ENCODE results near the gene RND2.

DNA sequence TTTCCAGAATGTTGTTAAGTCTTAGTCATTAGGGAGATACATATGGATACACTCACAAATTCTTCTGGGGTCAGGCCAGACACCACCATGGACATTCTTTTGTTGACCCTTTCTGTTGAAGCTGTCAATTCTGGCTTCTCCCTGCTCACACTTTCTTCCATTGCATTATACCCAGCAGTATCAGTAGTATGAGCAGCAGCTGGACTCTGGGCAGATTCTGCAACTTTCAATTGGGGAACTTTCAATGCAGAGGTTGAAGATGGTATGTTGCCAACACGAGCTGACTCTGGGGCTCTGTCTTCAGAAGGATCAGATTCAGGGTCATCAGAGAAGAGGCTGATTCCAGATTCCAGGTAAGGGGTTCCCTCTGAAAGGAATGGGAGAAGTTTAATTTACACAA is 45.8 kb downstream of the RND2 start:
- TF ChIP-seq, protein P1, sequence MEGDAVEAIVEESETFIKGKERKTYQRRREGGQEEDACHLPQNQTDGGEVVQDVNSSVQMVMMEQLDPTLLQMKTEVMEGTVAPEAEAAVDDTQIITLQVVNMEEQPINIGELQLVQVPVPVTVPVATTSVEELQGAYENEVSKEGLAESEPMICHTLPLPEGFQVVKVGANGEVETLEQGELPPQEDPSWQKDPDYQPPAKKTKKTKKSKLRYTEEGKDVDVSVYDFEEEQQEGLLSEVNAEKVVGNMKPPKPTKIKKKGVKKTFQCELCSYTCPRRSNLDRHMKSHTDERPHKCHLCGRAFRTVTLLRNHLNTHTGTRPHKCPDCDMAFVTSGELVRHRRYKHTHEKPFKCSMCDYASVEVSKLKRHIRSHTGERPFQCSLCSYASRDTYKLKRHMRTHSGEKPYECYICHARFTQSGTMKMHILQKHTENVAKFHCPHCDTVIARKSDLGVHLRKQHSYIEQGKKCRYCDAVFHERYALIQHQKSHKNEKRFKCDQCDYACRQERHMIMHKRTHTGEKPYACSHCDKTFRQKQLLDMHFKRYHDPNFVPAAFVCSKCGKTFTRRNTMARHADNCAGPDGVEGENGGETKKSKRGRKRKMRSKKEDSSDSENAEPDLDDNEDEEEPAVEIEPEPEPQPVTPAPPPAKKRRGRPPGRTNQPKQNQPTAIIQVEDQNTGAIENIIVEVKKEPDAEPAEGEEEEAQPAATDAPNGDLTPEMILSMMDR (conservative IDR thresholded peaks at IDR 0.05) = no peak
- TF ChIP-seq ZFX (IDR thresholded peaks at IDR 0.05) = no peak
